ENCODE data around the gene NALCN.

DNA sequence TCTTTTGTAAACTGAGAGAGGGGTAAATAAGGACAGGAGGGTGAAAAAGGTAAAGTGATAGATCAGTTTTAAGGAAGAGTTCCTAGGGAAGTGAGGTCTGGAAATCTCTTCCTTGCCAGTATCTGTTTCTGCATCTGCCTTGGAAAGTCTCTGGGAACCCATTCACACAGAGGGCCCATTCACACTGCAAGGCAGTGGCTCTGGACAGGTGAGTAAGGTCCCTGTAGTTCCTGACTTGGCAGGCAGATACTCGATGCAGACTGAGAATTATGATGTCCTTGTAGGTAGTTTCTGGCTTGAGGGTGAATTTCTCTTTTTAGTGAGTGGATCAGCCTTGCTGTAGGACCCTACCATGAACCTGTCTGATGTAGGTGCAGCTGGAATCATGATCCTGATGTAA is 293.3 kb downstream of the NALCN start:
- no peak for TF ChIP-seq YY1 (IDR thresholded peaks at IDR 0.05; ENCODE audit: low read depth, low read length)
- no peak for TF ChIP-seq CREB1 (IDR thresholded peaks at IDR 0.05)
- no peak for TF ChIP-seq TEAD4 (IDR thresholded peaks at IDR 0.05; ENCODE audit: low read depth, low read length)
- TF ChIP-seq RBBP5 (IDR thresholded peaks at IDR 0.05; ENCODE audit: borderline replicate concordance, low read depth, low read length), result no peak
- TF ChIP-seq PHF8 (conservative IDR thresholded peaks at IDR 0.05; ENCODE audit: low read depth, low read length), result no peak
- no peak for TF ChIP-seq SUZ12 (IDR thresholded peaks at IDR 0.05; ENCODE audit: low read length)
- TF ChIP-seq, protein P1, sequence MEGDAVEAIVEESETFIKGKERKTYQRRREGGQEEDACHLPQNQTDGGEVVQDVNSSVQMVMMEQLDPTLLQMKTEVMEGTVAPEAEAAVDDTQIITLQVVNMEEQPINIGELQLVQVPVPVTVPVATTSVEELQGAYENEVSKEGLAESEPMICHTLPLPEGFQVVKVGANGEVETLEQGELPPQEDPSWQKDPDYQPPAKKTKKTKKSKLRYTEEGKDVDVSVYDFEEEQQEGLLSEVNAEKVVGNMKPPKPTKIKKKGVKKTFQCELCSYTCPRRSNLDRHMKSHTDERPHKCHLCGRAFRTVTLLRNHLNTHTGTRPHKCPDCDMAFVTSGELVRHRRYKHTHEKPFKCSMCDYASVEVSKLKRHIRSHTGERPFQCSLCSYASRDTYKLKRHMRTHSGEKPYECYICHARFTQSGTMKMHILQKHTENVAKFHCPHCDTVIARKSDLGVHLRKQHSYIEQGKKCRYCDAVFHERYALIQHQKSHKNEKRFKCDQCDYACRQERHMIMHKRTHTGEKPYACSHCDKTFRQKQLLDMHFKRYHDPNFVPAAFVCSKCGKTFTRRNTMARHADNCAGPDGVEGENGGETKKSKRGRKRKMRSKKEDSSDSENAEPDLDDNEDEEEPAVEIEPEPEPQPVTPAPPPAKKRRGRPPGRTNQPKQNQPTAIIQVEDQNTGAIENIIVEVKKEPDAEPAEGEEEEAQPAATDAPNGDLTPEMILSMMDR (IDR thresholded peaks at IDR 0.05; ENCODE audit: control extremely low read depth in 1 of 3, insufficient read depth in 1 of 3, low read depth in 1 of 3, low read length in 3 of 3), result no peak
- TF ChIP-seq SRF (IDR thresholded peaks at IDR 0.05; ENCODE audit: low read depth, low read length), result no peak
- no peak for TF ChIP-seq POLR2A (IDR thresholded peaks at IDR 0.05; ENCODE audit: control extremely low read depth in 1 of 2, low read depth in 2 of 2, low read length in 2 of 2)

Data from H1 (cell line).